Skin of body (tissue), 2 donors: Measurements from ENCODE around the gene CARNS1. TPM values are rescaled to one million over a fixed set of nuclear protein-coding genes. Genes with fewer than 3 reads are reported as not detected.

Source experiments
- DNase-seq: peaks from one replicate; lab custom pipeline; 2025; lab: John Stamatoyannopoulos, UW
- total RNA-seq: library from RNA; depleted of rRNA; stranded (reverse); fragments of >200 nt; gene quantifications from one replicate; pipeline ENCODE4 v1.2.3, GENCODE V29; 2014

CARNS1 gene, protein sequence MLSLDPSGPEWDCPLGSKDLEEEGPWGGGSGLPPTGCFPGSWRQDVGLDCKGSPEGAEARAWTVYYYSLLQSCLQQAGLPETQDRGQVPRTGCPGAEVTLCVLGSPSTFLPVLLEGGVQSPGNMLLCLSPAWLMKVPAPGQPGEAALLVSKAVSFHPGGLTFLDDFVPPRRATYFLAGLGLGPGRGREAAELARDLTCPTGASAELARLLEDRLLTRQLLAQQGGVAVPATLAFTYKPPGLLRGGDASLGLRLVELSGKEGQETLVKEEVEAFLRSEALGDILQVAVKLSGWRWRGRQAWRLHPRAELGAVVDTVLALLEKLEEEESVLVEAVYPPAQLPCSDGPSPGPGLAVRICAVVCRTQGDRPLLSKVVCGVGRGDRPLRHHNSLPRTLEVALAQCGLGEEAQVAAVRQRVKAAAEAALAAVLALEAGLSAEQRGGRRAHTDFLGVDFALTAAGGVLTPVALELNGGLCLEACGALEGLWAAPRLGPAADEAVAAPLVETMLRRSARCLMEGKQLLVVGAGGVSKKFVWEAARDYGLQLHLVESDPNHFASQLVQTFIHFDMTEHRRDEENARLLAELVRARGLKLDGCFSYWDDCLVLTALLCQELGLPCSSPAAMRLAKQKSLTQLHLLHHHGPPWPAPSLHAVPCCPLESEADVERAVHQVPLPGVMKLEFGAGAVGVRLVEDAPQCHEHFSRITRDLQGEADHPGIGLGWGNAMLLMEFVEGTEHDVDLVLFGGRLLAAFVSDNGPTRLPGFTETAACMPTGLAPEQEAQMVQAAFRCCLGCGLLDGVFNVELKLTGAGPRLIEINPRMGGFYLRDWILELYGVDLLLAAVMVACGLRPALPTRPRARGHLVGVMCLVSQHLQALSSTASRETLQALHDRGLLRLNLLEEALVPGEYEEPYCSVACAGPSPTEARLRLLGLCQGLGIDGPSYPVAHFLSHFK
- 3.8 TPM for total RNA-seq

DNA sequence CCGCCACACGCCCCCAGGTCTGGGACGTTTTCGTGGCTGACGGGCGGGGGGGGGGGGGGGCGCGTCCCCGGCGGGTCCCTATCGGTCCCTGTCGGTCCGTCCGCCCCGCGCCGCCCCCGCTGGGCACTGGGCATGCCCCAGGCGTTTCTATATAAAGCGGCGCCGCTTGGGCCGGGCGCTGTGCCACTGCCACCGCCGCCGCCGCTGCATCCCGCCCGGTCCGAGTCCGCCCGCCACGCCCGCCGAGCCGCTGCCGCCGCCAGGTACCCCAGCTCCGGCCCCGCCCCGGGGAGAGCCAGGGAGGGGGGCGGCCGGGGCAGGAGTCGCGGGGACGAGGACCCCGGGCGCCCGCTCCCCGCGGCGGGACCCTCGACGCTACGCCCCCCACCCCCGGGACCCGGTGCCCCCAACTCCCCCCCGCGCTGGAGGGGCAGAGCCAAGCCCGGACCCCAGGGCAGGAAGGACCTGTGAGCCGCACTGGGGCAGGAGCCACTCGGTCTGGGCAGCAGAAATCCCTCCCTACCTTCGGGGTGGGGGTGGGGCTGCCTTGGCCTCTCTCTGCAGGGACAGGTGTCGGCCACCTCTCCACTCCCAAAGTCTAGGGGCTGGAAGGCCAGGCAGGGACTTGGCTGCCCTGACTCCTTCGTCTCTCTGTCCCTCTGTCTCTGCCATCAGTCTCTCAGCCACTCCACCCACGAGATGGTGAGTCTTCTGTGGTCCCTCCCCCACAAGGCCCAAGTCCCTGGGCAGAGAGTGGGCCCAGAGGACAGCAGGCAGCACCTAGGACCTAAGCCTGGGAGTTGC lies at the start of gene CARNS1:
CARNS1 (plus strand) TSS at position 178 of the 804 bp plus-strand sequence; CDS start at position 700, 522 bp downstream.
- DNase-seq, result no peak

DNA sequence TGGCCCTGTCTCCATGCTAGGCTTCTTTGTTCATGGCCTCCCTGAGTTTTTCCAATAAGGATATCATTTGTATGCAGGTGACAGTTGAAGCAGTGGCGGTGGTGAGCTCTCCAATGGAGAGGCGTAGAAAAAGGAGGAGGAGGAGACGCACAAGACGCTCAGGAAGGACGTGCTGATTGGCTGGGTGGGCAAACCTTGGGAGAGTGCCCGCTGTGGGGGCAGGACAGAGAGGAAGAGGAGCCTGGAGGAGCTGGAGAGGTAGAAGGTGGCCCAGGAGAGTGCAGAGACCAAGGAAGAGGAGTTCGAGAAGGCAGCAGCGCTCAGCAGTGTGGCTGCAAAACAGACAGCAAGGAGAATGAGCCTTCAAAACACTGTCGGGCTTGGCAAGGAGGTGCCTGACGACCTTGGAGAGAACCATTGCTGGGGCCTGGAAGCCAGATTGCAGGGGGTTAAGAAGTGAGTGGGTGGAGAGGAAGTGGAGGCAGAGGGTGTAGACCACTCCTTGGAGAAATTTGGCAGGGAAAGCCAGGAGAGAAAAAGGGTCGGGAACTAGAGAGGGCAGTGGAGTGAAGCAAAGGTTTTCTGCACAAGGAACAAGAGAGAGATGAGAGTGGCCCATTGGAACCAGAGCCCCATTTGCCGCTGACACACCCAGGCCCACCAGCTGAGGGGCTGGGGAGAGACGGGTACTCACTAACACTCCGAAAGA lies 49.6 kb upstream of the CARNS1 start:
- DNase-seq, result no peak

DNA sequence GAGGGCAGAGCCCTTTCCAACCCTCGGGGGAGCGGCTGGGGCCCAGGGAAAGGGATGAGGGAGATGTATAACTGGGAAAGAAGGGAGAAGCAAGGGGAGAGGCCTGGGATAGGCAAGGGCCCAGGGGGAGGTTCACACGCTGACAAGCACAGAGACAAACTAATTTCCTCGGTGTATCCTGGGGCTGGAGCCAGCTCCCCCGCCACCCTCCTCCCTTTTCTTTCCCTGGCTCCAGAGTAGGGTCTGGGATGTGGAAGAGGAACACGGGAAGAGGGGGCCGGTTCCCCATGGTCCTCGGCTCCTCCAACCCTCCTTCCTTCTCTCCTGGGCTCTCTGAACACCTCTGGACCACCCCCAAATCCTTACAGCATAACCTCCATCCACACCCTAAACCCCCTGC lies 48.9 kb upstream of the CARNS1 start:
- peak; percentile 38 for DNase-seq

DNA sequence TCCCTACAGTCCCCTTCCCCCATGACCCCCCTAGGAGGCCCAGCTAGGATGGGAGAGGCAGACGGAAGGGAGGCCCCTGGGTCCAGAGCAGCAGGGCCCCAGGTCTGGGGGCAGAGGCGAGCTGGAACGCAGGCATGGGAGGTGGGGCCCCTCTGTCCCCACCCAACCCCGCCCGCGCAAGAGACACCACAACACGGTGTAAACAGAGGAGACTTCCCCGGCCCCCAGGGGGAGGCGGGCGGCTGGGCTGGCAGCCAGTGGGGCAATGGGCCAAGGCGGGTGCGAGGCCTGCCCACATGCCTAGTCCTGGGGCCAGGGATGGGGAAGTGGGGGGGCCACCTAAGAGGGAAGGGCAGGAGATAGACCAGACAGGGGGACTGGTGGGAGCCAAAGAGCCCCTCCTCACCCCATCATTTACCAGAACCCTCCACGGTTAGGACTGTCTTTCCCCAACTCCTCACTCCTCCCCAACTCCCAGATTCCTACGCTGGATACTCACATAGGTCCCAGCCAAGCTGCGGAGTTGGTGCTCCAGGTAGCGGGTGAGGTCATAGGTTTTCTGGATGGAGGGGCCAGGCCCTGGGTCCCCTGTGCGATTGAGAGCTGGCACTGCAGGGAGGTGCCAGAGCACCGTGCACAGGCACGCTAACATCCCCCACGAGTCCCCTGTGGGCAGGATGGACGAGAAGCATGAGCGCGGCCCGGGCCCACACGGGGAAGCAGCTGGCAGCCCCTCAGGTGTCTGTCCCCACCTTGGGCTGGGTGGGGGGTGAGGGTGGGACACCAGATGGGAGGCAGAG lies 48.3 kb upstream of the CARNS1 start:
- no peak for DNase-seq

DNA sequence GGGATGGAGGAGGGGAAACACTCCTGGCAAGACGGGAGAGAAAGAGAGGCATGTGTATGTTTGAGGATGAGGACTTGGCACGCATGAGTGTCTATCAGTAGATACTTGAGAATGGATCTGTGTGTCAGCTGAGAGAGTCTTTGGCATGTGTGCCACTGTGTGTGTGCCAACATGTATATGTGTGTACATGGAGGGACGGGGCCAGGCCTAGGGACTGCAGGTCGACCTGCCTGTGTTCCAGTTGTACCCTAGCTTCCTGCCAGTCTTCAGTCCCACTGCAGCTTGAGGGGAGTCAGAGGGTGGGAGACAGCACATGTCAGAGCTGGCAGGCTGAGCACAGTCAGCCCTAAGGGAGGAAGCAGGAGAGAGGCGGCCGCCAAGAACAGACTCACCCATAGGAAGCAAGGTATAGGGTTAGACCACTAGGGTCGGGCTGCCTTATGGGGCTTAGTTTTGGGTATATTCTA lies 47.7 kb upstream of the CARNS1 start:
- DNase-seq, result no peak

DNA sequence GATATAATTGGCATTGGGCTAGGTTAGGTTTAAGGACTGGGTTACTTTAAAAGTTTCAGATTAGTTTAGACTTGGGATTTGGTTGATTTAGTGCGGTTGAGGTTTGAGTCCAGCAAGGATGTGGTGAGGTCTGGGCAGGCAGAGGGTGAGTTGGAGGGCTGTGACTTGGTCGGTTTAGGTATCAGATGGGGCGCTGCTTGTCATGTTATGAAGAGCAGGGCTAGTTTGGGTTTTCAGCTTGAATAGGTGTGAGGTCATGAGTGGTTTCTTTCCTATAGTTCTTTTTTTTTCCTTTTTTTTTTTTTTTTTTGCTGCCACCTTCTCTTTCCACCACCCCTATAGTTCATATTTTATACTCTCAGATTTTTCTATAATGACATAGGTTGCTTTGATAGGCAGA lies 46.9 kb upstream of the CARNS1 start:
- DNase-seq, result no peak

DNA sequence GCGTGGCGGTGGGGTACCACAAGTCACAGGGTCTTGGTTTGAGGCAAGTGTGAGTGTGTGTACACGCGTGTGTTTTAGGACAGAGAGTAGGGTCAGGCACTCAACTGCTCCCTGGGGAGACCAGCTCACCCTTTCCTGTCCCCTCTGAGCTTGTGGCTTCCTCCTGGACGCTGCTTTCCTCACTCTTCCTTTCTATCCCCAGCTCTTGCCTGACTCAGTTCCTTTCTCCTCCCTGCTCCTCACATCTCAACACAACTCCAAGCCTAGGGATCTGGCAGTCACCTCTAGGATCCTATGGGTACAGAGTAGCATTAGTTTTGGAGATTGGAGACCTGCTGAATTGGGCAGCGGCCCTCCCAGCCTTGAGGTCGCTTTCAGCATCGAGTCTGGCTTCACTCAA lies 46.2 kb upstream of the CARNS1 start:
- DNase-seq, result no peak

DNA sequence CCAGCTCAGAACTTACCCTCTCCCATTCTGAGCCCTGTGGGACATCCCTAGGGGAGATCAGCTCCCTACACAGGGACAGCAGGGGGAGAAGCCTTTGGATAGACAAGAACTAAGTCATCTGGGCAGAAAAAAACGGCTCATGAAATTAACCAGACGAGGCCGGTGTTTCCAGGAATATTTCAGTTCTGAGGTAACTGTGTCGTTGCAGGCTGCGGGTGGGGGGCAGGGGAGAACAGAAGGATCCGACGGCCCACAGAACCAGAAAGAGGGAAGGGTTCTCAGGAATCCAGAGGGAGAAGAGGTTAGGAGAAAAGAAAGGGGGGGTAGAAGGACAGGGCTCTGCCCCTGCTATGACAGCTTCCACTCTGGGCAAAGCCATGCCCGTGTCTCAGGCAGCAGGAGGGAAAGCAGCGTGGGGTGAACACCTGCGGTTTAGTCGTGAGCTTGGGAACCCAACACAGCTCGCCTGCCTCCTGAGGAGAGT lies 45.6 kb upstream of the CARNS1 start:
- no peak for DNase-seq

DNA sequence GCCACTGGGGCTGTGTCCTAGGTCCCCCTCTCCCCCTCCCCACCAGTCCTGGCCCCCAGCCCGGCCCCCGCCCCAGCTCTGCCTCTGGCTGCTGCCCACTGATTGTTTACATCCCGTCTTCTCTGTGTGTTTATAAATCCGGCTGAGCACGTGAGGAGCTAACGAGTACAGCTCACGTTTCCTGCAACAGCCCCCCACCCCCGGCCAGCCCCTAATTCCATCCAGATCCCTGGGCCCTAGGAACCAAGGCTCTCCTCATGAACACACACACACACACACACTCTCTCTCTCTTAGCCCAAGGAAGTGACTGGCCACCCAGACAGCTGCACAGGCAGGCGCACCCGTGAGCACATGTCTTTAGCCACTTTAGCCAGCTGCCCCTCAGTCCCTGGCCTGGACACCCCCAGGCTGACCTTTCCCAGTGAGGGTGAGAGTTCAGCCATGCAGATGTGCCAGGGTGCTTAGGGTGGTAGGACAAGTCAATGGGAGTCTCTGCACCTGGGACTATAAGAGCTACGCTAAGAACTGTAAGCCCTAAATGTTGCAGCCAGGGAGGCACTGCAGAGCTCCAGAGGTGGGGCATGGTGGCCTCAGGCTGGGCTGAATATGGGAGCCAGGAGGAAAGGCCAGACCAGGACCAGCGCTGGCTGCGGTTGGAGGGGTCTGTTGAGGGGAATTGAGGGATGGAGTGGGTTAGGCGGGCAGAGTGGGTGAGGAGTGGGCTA lies 45.0 kb upstream of the CARNS1 start:
- DNase-seq, result no peak

DNA sequence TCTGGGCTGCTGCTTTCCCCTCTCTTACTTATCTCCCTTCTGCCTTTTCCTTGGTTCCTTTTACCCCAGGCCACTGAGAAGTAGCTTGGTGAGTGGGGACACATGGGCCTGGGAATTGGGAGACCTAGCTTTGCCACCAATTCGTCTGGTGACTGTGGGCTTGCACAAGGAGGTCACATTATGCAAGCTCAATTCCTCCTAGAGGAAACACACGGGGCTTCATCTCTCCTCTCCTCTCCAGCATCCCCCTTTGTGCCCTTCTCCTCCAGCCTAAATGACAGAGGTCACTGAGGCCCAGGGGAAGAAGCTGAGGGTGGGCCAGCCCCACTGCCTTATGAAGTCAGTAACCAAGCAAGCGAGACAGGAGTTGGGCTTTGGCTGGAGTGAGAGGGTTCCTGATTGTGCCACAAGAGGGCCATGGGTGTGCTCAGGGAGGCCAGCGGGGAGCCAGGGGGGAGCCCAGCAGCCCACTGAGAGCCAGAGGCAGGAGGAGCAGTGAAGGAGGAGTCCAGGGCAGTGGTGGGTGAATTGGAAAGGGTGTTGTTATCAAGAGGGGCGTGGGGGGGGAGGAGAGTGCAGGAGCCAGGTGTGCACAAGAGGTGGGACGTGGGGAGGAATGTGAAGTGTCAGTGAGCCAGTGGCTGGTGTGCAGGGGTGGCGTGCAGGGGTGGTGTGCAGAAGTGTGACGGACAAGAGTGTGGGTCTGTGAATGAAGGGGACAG lies 44.1 kb upstream of the CARNS1 start:
- DNase-seq, result no peak

DNA sequence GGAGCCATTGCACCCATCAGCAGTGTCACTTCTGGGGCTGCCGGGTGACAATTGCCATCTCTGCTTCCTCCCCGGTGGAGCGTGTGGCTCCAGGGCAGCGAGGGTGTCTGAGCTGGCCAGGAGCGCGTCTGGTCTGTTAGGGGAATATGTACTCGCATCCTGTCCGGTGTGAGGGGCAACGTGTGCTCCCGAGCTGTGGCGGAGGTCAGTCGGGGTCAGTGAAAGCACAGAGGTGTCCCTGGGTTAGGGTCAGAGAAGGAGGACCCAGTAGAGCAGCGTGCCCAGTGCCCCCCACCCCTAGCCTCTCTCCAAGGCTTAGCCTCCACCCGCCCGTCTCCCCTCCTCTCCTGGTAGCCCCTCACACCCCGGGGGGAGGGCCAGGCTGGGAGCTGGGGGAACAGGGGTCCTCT lies 43.6 kb upstream of the CARNS1 start:
- no peak for DNase-seq

DNA sequence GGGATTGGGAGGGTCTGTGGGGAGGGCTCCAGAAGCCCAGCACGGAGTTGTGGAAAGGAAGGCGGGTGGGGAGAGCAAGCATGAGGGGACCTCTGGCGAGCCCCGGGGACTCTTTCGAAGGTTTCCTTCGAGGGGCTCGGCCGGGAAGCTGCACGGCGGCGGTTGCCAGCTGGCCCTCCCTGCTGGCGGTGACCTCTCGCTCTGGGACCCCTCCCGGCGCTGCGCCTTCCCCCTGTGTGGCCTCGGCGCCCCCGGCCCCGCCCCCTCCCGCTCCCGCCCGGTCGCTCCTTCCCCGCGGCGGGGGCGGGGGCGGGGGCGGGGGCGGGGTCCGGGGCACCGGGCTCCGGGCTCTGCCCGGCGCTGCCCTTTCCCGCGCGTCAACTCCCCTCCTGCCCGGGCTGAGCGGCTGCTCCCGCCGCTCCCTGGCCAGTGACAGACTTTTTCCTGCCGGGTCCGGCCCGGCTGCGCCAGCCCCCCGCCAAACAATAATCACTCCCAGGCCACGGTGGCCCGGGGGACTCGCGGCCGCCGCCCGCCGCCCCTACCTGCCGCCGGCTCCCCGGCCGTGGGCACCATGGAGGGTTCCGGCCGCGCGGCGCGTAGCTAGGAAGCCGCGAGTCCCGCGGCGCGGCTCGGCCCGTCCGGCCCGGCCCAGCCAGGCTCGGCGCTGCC lies 43.0 kb upstream of the CARNS1 start:
- no peak for DNase-seq

DNA sequence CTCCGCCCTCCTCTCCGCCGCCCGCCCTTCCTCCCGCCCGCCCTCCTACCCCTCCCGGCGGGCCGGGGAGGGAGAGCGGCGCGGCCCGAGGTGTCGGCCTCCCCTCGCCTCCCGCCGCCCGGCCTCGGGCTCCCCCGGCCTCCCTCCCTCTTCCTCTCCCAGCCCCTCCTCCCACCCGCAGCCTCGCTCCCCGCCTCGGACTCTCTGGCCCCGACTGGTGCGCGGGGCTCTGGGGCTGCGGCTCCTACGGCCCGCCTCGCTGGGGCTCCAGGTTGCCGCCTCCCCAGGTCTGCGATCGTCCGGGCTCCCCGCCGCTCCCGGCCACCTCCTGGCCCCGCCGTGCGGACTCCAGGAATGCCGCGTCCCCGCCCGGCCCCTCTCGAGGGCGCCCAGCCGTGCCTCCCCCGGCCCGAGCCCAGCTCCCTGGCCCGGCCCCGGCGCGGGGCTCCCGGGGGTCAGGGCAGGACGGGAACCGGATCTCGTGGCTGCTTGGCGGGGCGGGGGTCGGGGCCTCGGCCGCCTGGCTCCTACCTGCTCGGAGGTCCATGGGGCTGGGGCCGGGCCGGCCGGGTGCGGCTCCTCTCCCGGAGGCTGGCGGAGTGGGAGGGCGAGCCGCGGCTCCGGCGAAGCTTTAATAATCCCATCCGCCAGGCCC lies 42.4 kb upstream of the CARNS1 start, which contains the start of gene CLCF1:
CLCF1 (minus strand) TSS at position 606 of the 655 bp plus-strand sequence; CDS start at position 547, 59 bp downstream.
- peak; percentile 18 for DNase-seq

DNA sequence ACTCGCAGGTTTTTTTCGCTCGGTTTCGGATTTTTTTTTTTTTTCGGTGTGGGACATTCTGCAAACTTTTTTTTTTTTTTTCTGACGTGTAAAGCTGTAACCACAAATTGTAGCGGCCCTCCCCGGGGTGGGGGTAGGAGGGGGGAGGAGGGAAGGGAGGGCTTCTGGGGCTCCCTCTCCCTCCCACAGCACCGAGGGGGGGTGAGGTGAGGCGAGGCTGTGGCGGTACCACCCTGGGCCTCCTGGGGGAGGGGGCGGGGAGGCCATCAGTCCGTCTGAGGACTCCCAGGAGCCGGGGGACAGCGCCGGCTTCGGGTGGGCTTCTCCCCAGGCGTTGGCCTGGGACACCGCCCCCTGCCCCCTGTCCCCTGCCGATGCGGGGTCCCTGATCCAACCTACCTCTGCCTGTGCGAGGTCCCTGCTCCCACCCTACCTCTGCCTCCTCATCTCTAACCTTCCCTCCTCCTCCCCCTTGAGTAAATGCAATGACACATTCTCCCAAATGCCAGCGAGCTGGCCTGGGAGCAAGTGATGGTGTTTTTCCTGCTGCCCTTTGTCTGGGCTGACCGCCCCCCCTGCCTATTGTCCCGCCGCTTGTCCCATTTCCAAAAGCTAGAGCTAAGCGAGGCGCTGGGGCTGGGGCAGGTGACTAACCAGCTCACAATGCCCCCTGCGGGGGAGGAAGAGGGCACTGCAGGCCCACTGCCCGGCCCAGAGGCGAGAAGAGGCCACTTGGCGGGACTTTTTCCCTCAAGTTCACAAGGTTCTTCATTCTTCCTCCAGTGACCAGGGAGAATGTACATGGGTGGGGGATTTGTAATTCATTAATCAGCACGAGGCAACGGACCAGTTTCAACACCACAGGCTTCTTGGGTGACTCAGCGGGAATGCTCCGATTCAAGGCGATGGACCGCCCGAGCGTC lies 41.6 kb upstream of the CARNS1 start:
- no peak for DNase-seq

DNA sequence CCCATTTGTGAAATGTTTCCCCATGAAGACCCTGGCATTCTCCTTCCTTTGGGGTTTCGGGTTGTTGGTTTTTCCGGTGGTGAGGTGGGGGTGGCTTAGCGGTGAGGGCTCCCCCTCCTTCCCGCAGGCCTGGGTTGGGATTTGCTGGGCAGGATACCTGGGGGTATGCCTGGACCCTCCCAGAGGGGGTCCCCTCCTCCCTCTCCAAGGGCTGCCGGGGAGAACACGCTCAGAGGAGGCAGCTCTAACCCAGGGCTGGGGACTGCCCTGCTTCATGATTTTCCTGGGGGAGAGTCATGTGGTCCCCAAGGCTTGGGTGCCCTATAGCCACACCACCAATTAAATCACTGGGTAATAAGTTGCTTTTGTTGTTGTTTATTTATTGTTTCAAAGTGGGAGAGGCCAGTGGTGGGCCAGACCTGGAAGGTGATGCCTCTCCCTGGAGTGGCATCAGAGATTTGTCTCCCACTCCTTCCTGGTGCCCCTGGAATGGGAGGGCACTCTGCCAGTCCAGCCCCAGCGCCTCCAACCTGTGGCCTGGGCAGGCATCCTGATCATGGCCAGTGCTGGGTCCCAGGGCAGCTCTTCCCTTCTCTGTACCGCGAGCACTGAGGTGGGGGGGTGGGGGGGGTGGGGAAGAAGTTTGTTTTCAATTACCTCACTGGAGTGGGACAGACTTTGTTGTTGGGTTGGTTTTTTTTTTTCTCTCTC lies 40.8 kb upstream of the CARNS1 start:
- DNase-seq, result no peak
